WTC11 (cell line): ENCODE data around the gene ERCC5. TPM values are rescaled to one million over a fixed set of nuclear protein-coding genes. Genes with fewer than 3 reads are reported as not detected.

Experiments
- ATAC-seq: fragments of 200-7000 bp; cut with Tn5 transposase; 2 replicates; pipeline ENCODE4 v1.10.0; 2021; ENCODE audit warnings: mild to moderate bottlenecking, moderate library complexity
- CTCF ChIA-PET: fragments of 300-600 bp; sonication (Branson Sonifier 250); formaldehyde crosslinking; loops from one replicate; lab custom pipeline; 2021; ENCODE audit warnings: antibody characterized with exemption; lab: Charles Lee
- POLR2A ChIA-PET: fragments of 350-600 bp; sonication (Branson Sonifier 250); formaldehyde crosslinking; loops from one replicate; lab custom pipeline; 2021; ENCODE audit warnings: antibody characterized with exemption; lab: Charles Lee
- DNase-seq: peaks from one replicate; pipeline ENCODE4 v3.0.0; 2021; ENCODE audit warnings: low spot score
- H3K27ac Mint-ChIP-seq: 2 replicates; pipeline ENCODE4 v1.8.0; 2021; ENCODE audit warnings: mixed read lengths
- H3K27me3 Mint-ChIP-seq: 2 replicates; pipeline ENCODE4 v1.8.0; 2021; ENCODE audit warnings: low read depth, mild to moderate bottlenecking, moderate library complexity, mixed read lengths
- H3K36me3 Mint-ChIP-seq: 2 replicates; pipeline ENCODE4 v1.8.0; 2021; ENCODE audit warnings: mixed read lengths
- H3K4me1 Mint-ChIP-seq: 2 replicates; pipeline ENCODE4 v1.8.0; 2022; ENCODE audit warnings: mixed read lengths
- H3K4me3 Mint-ChIP-seq: 2 replicates; pipeline ENCODE4 v1.8.0; 2021; ENCODE audit warnings: mild to moderate bottlenecking, moderate library complexity, mixed read lengths
- H3K9me3 Mint-ChIP-seq: 2 replicates; pipeline ENCODE4 v1.8.0; 2021; ENCODE audit warnings: mixed read lengths
- ATF1 ChIP-seq: sonication (generic); formaldehyde crosslinking; IDR thresholded peaks from 2 replicates; pipeline ENCODE4 v1.8.1; 2023; ENCODE audit warnings: mild to moderate bottlenecking, moderate library complexity, missing genetic modification reagents
- ESRRA ChIP-seq: sonication (generic); formaldehyde crosslinking; IDR thresholded peaks from 2 replicates; pipeline ENCODE4 v1.8.1; 2022; ENCODE audit warnings: mild to moderate bottlenecking, missing genetic modification reagents, borderline replicate concordance
- FOXJ3 ChIP-seq: sonication (generic); formaldehyde crosslinking; IDR thresholded peaks from 2 replicates; pipeline ENCODE4 v1.9.0; 2021; ENCODE audit warnings: missing genetic modification reagents, mild to moderate bottlenecking, borderline replicate concordance
- MYBL2 ChIP-seq: sonication (generic); formaldehyde crosslinking; IDR thresholded peaks from 2 replicates; pipeline ENCODE4 v1.8.1; 2023; ENCODE audit warnings: mild to moderate bottlenecking, moderate library complexity, missing genetic modification reagents
- PRRX2 ChIP-seq: fragments of 250-450 bp; sonication (Bioruptor Pico); IDR thresholded peaks from 2 replicates; pipeline ENCODE4 v1.8.0; 2021; ENCODE audit warnings: mild to moderate bottlenecking
- SP1 ChIP-seq: sonication (generic); formaldehyde crosslinking; conservative IDR thresholded peaks from 2 replicates; pipeline ENCODE4 v1.8.1; 2022; ENCODE audit warnings: missing genetic modification reagents
- TCF7 ChIP-seq: sonication (generic); formaldehyde crosslinking; IDR thresholded peaks from 2 replicates; pipeline ENCODE4 v1.8.0; 2022; ENCODE audit warnings: mild to moderate bottlenecking, low read depth, missing genetic modification reagents, moderate library complexity
- TEAD1 ChIP-seq: sonication (generic); formaldehyde crosslinking; IDR thresholded peaks from 2 replicates; pipeline ENCODE4 v1.8.0; 2022; ENCODE audit warnings: mild to moderate bottlenecking, missing genetic modification reagents
- ZNF121 ChIP-seq: sonication (generic); formaldehyde crosslinking; IDR thresholded peaks from 2 replicates; pipeline ENCODE4 v1.8.0; 2023; ENCODE audit warnings: missing genetic modification reagents
- ZNF219 ChIP-seq: sonication (generic); formaldehyde crosslinking; IDR thresholded peaks from 2 replicates; pipeline ENCODE4 v1.8.0; 2023; ENCODE audit warnings: missing genetic modification reagents, mild to moderate bottlenecking, borderline replicate concordance
- ZSCAN18 ChIP-seq: fragments of 250-450 bp; sonication (Bioruptor Pico); IDR thresholded peaks from 2 replicates; pipeline ENCODE4 v2.1.2; 2022; ENCODE audit warnings: mild to moderate bottlenecking, moderate library complexity
- total RNA-seq: library from RNA; stranded (reverse); gene quantifications from 3 replicates; pipeline ENCODE4 v1.2.3, GENCODE V29; 2021
- TF ChIP-seq, protein P1 (sequence below): sonication (generic); formaldehyde crosslinking; conservative IDR thresholded peaks from 2 replicates; pipeline ENCODE4 v1.8.1; 2022; ENCODE audit warnings: mild to moderate bottlenecking, missing genetic modification reagents
- TF ChIP-seq, protein P2 (sequence below): fragments of 250-450 bp; sonication (Bioruptor Pico); conservative IDR thresholded peaks from 2 replicates; pipeline ENCODE4 v1.9.0; 2021; ENCODE audit warnings: mild to moderate bottlenecking
- TF ChIP-seq, protein P3 (sequence below): sonication (generic); formaldehyde crosslinking; IDR thresholded peaks from 2 replicates; pipeline ENCODE4 v1.8.0; 2023; ENCODE audit warnings: missing genetic modification reagents, mild to moderate bottlenecking, borderline replicate concordance
- TF ChIP-seq, protein P4 (sequence below): fragments of 250-450 bp; sonication (Bioruptor Pico); IDR thresholded peaks from 2 replicates; pipeline ENCODE4 v1.9.0; 2021; ENCODE audit warnings: mild to moderate bottlenecking, borderline replicate concordance
- TF ChIP-seq, protein P5 (sequence below): sonication (generic); formaldehyde crosslinking; IDR thresholded peaks from 2 replicates; pipeline ENCODE4 v1.8.1; 2022; ENCODE audit warnings: low read depth, mild to moderate bottlenecking, moderate library complexity, missing genetic modification reagents, borderline replicate concordance
- TF ChIP-seq, protein P6 (sequence below): fragments of 200-600 bp; IDR thresholded peaks from 2 replicates; pipeline ENCODE4 v1.8.0; 2022; ENCODE audit warnings: antibody characterized with exemption

The ERCC5 gene
- total RNA-seq, 1 experiment from 2014 or later, result 26.5 TPM

DNA sequence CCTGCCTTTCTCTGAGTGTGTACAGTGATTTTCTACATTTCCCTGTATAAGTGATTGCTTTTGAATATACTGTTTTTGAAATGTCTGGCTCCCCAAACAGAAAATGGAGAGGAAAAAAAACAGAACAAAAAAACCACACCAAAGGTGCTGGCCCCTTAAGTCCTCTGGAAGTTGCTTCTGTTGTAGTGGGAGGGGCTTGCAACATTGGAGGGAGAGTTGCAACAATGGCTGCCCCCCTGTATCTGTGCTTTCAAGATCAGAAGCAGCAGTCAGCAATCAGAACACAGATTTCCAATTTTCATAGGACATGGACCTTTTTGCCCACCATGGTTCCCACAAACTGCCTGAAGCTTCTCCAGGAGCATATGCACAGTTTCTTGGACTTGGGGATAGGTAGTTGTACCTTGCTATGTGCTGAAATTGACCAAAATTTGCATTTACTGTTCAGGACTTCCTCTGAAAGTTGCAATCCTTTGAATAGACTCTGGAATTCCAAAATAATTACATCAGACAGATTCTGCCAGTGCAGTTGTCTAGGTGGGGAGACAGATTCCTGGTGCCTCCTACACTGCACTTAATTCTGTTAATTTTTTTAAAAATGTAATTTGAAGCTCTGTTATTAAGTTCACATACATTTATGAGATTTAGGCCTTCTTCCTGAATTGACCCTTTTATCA is 33.1 kb upstream of the ERCC5 start:
- DNase-seq, result no peak
- peaks cover 3% of the 10 kb centered on the region; the same call in 1 of the 2 replicates for H3K4me1 Mint-ChIP-seq
- peaks cover 13% of the 10 kb centered on the region for H3K9me3 Mint-ChIP-seq
- ATAC-seq, result peak; percentile 78
- TF ChIP-seq, protein P1, sequence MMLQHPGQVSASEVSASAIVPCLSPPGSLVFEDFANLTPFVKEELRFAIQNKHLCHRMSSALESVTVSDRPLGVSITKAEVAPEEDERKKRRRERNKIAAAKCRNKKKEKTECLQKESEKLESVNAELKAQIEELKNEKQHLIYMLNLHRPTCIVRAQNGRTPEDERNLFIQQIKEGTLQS (CRISPR knock-in tag), result no peak
- no peak for TF ChIP-seq TCF7
- TF ChIP-seq, protein P2, sequence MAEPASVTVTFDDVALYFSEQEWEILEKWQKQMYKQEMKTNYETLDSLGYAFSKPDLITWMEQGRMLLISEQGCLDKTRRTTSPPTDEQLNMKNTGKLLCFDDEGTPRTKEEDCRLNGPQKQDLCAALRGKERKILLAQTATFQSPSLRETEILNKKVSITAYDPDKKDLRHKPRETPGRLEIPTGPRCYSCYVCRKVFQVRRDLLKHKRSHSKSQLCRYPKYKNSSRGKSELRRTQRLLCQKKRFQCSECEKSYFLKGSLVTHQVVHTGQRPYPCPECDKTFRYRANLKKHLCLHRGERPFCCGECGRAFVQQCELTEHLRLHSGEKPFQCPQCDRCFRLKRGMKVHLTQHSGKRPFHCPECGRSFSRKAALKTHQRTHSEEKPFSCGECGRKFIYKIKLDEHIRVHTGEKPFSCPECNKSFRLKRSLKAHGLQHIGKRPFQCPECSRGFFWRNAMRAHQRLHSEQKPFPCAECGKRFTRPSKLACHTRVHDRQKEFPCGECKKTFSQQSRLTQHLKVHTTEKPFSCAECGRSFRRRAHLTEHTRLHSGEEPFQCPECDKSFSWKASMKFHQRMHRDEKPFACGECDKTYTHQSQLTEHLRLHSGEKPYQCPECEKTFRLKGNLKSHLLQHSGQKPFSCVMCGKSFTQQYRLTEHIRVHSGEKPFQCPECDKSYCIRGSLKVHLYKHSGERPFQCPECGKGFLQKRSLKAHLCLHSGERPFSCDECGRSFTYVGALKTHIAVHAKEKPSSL (CRISPR knock-in tag), result no peak
- TF ChIP-seq, protein P3, sequence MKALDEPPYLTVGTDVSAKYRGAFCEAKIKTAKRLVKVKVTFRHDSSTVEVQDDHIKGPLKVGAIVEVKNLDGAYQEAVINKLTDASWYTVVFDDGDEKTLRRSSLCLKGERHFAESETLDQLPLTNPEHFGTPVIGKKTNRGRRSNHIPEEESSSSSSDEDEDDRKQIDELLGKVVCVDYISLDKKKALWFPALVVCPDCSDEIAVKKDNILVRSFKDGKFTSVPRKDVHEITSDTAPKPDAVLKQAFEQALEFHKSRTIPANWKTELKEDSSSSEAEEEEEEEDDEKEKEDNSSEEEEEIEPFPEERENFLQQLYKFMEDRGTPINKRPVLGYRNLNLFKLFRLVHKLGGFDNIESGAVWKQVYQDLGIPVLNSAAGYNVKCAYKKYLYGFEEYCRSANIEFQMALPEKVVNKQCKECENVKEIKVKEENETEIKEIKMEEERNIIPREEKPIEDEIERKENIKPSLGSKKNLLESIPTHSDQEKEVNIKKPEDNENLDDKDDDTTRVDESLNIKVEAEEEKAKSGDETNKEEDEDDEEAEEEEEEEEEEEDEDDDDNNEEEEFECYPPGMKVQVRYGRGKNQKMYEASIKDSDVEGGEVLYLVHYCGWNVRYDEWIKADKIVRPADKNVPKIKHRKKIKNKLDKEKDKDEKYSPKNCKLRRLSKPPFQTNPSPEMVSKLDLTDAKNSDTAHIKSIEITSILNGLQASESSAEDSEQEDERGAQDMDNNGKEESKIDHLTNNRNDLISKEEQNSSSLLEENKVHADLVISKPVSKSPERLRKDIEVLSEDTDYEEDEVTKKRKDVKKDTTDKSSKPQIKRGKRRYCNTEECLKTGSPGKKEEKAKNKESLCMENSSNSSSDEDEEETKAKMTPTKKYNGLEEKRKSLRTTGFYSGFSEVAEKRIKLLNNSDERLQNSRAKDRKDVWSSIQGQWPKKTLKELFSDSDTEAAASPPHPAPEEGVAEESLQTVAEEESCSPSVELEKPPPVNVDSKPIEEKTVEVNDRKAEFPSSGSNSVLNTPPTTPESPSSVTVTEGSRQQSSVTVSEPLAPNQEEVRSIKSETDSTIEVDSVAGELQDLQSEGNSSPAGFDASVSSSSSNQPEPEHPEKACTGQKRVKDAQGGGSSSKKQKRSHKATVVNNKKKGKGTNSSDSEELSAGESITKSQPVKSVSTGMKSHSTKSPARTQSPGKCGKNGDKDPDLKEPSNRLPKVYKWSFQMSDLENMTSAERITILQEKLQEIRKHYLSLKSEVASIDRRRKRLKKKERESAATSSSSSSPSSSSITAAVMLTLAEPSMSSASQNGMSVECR (CRISPR knock-in tag), result no peak
- TF ChIP-seq ZNF219 (CRISPR knock-in tag), result no peak
- TF ChIP-seq, protein P4, sequence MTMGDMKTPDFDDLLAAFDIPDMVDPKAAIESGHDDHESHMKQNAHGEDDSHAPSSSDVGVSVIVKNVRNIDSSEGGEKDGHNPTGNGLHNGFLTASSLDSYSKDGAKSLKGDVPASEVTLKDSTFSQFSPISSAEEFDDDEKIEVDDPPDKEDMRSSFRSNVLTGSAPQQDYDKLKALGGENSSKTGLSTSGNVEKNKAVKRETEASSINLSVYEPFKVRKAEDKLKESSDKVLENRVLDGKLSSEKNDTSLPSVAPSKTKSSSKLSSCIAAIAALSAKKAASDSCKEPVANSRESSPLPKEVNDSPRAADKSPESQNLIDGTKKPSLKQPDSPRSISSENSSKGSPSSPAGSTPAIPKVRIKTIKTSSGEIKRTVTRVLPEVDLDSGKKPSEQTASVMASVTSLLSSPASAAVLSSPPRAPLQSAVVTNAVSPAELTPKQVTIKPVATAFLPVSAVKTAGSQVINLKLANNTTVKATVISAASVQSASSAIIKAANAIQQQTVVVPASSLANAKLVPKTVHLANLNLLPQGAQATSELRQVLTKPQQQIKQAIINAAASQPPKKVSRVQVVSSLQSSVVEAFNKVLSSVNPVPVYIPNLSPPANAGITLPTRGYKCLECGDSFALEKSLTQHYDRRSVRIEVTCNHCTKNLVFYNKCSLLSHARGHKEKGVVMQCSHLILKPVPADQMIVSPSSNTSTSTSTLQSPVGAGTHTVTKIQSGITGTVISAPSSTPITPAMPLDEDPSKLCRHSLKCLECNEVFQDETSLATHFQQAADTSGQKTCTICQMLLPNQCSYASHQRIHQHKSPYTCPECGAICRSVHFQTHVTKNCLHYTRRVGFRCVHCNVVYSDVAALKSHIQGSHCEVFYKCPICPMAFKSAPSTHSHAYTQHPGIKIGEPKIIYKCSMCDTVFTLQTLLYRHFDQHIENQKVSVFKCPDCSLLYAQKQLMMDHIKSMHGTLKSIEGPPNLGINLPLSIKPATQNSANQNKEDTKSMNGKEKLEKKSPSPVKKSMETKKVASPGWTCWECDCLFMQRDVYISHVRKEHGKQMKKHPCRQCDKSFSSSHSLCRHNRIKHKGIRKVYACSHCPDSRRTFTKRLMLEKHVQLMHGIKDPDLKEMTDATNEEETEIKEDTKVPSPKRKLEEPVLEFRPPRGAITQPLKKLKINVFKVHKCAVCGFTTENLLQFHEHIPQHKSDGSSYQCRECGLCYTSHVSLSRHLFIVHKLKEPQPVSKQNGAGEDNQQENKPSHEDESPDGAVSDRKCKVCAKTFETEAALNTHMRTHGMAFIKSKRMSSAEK (CRISPR knock-in tag), result no peak
- no peak for TF ChIP-seq ZNF121 (CRISPR knock-in tag)
- TF ChIP-seq ZSCAN18 (CRISPR knock-in tag), result no peak
- TF ChIP-seq SP1 (CRISPR knock-in tag), result no peak
- TF ChIP-seq MYBL2 (CRISPR knock-in tag), result no peak
- TF ChIP-seq, all 79 proteins: peak for 0
- Mint-ChIP-seq H3K36me3 (peaks cover 15% of the 10 kb centered on the region), H3K27ac (no peak overlapping the region), H3K27me3 (no peaks in the 10 kb centered on the region), H3K4me3 (no peak overlapping the region)
- ChIA-PET CTCF (no interaction called here), POLR2A (no interaction called here)

GRCh38 chr13:102814025-102814607 is 31.7 kb upstream of the ERCC5 start:
- CTCF ChIA-PET, result no interaction called here
- peaks cover 15% of the 10 kb centered on the region for H3K36me3 Mint-ChIP-seq
- TF ChIP-seq ESRRA (CRISPR knock-in tag) (no peak), PRRX2 (CRISPR knock-in tag) (no peak), TEAD1 (no peak), FOXJ3 (CRISPR knock-in tag) (no peak), ATF1 (CRISPR knock-in tag) (no peak)
- TF ChIP-seq, protein P5, sequence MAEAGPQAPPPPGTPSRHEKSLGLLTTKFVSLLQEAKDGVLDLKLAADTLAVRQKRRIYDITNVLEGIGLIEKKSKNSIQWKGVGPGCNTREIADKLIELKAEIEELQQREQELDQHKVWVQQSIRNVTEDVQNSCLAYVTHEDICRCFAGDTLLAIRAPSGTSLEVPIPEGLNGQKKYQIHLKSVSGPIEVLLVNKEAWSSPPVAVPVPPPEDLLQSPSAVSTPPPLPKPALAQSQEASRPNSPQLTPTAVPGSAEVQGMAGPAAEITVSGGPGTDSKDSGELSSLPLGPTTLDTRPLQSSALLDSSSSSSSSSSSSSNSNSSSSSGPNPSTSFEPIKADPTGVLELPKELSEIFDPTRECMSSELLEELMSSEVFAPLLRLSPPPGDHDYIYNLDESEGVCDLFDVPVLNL, result no peak
- TF ChIP-seq, protein P6, sequence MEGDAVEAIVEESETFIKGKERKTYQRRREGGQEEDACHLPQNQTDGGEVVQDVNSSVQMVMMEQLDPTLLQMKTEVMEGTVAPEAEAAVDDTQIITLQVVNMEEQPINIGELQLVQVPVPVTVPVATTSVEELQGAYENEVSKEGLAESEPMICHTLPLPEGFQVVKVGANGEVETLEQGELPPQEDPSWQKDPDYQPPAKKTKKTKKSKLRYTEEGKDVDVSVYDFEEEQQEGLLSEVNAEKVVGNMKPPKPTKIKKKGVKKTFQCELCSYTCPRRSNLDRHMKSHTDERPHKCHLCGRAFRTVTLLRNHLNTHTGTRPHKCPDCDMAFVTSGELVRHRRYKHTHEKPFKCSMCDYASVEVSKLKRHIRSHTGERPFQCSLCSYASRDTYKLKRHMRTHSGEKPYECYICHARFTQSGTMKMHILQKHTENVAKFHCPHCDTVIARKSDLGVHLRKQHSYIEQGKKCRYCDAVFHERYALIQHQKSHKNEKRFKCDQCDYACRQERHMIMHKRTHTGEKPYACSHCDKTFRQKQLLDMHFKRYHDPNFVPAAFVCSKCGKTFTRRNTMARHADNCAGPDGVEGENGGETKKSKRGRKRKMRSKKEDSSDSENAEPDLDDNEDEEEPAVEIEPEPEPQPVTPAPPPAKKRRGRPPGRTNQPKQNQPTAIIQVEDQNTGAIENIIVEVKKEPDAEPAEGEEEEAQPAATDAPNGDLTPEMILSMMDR, result no peak

More at GRCh38 chr13:102814025-102814607, 31.7 kb upstream of the ERCC5 start:
- Mint-ChIP-seq H3K27ac (no peak overlapping the region), H3K9me3 (peaks cover 13% of the 10 kb centered on the region), H3K27me3 (no peaks in the 10 kb centered on the region), H3K4me1 (peaks cover 3% of the 10 kb centered on the region; the same call in 1 of the 2 replicates), H3K4me3 (no peak overlapping the region)
- no peak for DNase-seq
- POLR2A ChIA-PET, result no interaction called here
- no peak for ATAC-seq
